Measurements from ENCODE around the gene CACNB2.

CACNB2 gene

GRCh38 chr10:18221882-18222281 lies 81.7 kb downstream of the CACNB2 start:
- no peaks in the 10 kb centered on the region for H3K9me2 ChIP-seq (replicated peaks; ENCODE audit: control insufficient read depth, low read length)

DNA sequence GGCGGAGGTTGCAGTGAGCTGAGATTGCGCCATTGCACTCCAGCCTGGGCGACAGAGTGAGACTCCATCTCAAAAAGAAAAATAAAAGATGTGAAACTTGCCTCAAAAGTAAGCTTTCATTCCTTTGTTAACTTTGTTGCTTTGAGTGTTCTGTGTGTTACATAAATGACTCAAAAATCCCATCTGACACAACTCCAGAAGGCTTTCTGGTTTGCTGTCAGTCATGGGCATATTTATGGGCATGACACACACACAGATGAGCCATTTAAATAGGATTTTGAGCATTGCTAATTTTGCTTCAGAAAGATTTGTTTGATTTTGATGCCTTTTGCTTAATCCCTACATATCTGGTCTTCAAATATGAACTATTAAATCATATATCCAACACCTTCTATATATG lies 82.6 kb downstream of the CACNB2 start:
- Histone ChIP-seq H3K9me3 (ENCODE audit: control insufficient read depth, insufficient read depth, low read length) (no peaks in the 10 kb centered on the region), H3K4me2 (ENCODE audit: low read length) (no peak overlapping the region), H3K4me1 (ENCODE audit: control insufficient read depth, low read length) (no peaks in the 10 kb centered on the region), H3K9me2 (replicated peaks; ENCODE audit: control insufficient read depth, low read length) (no peaks in the 10 kb centered on the region), H3K36me3 (ENCODE audit: control insufficient read depth, low read length) (no peaks in the 10 kb centered on the region), H3K79me2 (ENCODE audit: control insufficient read depth, low read length) (no peaks in the 10 kb centered on the region), H3K4me3 (ENCODE audit: low read length) (no peak overlapping the region), H3K27ac (ENCODE audit: low read depth, low read length) (no peak overlapping the region), H4K20me1 (ENCODE audit: control insufficient read depth, insufficient read depth, low read depth, low read length) (no peaks in the 10 kb centered on the region), H3K27me3 (ENCODE audit: control insufficient read depth, low read length) (peaks cover 3% of the 10 kb centered on the region; the same call in 1 of the 2 replicates), H3F3A (ENCODE audit: control insufficient read depth, insufficient read depth) (no peaks in the 10 kb centered on the region)
- TF ChIP-seq CTCF (IDR thresholded peaks at IDR 0.05; ENCODE audit: low read depth, low read length, poor library complexity, severe bottlenecking), result no peak
- no peak for TF ChIP-seq EZH2phosphoT487 (IDR thresholded peaks at IDR 0.05; ENCODE audit: borderline replicate concordance, low read length)

More at GRCh38 chr10:18221882-18222281, 81.7 kb downstream of the CACNB2 start:
- Histone ChIP-seq H3F3A (ENCODE audit: control insufficient read depth, insufficient read depth) (no peaks in the 10 kb centered on the region), H3K27ac (ENCODE audit: low read depth, low read length) (no peak overlapping the region), H3K9me3 (ENCODE audit: control insufficient read depth, insufficient read depth, low read length) (no peaks in the 10 kb centered on the region), H3K79me2 (ENCODE audit: control insufficient read depth, low read length) (no peaks in the 10 kb centered on the region), H4K20me1 (ENCODE audit: control insufficient read depth, insufficient read depth, low read depth, low read length) (no peaks in the 10 kb centered on the region), H3K4me2 (ENCODE audit: low read length) (no peak overlapping the region), H3K4me1 (ENCODE audit: control insufficient read depth, low read length) (no peaks in the 10 kb centered on the region), H3K36me3 (ENCODE audit: control insufficient read depth, low read length) (no peaks in the 10 kb centered on the region), H3K4me3 (ENCODE audit: low read length) (no peak overlapping the region), H3K27me3 (ENCODE audit: control insufficient read depth, low read length) (peaks cover 3% of the 10 kb centered on the region; the same call in 1 of the 2 replicates)
- TF ChIP-seq CTCF (IDR thresholded peaks at IDR 0.05; ENCODE audit: low read depth, low read length, poor library complexity, severe bottlenecking) (no peak), EZH2phosphoT487 (IDR thresholded peaks at IDR 0.05; ENCODE audit: borderline replicate concordance, low read length) (no peak)

- H3K4me2 ChIP-seq (ENCODE audit: low read length), result no peak overlapping the region
- no peaks in the 10 kb centered on the region for H3K9me3 ChIP-seq (ENCODE audit: control insufficient read depth, insufficient read depth, low read length)
- H3K27ac ChIP-seq (ENCODE audit: low read depth, low read length), result no peak overlapping the region
- H3K4me1 ChIP-seq (ENCODE audit: control insufficient read depth, low read length), result no peaks in the 10 kb centered on the region
- H3K79me2 ChIP-seq (ENCODE audit: control insufficient read depth, low read length), result no peaks in the 10 kb centered on the region
- no peaks in the 10 kb centered on the region for H3F3A ChIP-seq (ENCODE audit: control insufficient read depth, insufficient read depth)
- TF ChIP-seq CTCF (IDR thresholded peaks at IDR 0.05; ENCODE audit: low read depth, low read length, poor library complexity, severe bottlenecking), result no peak
- no peak for TF ChIP-seq EZH2phosphoT487 (IDR thresholded peaks at IDR 0.05; ENCODE audit: borderline replicate concordance, low read length)
- H3K36me3 ChIP-seq (ENCODE audit: control insufficient read depth, low read length), result no peaks in the 10 kb centered on the region
- H4K20me1 ChIP-seq (ENCODE audit: control insufficient read depth, insufficient read depth, low read depth, low read length), result no peaks in the 10 kb centered on the region
- no peak overlapping the region for H3K4me3 ChIP-seq (ENCODE audit: low read length)
- peaks cover 3% of the 10 kb centered on the region; the same call in 1 of the 2 replicates for H3K27me3 ChIP-seq (ENCODE audit: control insufficient read depth, low read length)
- H3K9me2 ChIP-seq (replicated peaks; ENCODE audit: control insufficient read depth, low read length), result no peaks in the 10 kb centered on the region
Observed at GRCh38 chr10:18223898-18224297, 83.7 kb downstream of the CACNB2 start.

Data from DOHH2 (cell line).